ENCODE measurements around the gene TXK. TPM values are rescaled to one million over a fixed set of nuclear protein-coding genes. Genes with fewer than 3 reads are reported as not detected.

The TXK gene
- total RNA-seq, 4 donors from 2014 or later = 0.81 to 3.4 (median 2.2) TPM

- no peak overlapping the region for H3K4me3 ChIP-seq (ENCODE audit: low read depth, poor library complexity, severe bottlenecking)
- intact Hi-C loops (cut with DNase I; ENCODE audit: low total_unique reads) = no loop called here
- DNase-seq (ENCODE audit: low spot score in 2 of 2) = peak; percentile 31 to 86
- WGBS, 2 donors = 9 to 11% methylated on average over 13 of the region's 13 CpGs
- TF ChIP-seq, protein P1, sequence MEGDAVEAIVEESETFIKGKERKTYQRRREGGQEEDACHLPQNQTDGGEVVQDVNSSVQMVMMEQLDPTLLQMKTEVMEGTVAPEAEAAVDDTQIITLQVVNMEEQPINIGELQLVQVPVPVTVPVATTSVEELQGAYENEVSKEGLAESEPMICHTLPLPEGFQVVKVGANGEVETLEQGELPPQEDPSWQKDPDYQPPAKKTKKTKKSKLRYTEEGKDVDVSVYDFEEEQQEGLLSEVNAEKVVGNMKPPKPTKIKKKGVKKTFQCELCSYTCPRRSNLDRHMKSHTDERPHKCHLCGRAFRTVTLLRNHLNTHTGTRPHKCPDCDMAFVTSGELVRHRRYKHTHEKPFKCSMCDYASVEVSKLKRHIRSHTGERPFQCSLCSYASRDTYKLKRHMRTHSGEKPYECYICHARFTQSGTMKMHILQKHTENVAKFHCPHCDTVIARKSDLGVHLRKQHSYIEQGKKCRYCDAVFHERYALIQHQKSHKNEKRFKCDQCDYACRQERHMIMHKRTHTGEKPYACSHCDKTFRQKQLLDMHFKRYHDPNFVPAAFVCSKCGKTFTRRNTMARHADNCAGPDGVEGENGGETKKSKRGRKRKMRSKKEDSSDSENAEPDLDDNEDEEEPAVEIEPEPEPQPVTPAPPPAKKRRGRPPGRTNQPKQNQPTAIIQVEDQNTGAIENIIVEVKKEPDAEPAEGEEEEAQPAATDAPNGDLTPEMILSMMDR (IDR thresholded peaks at IDR 0.05) = no peak
- TF ChIP-seq POLR2A (IDR thresholded peaks at IDR 0.05) = no peak
Observed at GRCh38 chr4:48127682-48128404, 6.2 kb downstream of the TXK start.

DNA sequence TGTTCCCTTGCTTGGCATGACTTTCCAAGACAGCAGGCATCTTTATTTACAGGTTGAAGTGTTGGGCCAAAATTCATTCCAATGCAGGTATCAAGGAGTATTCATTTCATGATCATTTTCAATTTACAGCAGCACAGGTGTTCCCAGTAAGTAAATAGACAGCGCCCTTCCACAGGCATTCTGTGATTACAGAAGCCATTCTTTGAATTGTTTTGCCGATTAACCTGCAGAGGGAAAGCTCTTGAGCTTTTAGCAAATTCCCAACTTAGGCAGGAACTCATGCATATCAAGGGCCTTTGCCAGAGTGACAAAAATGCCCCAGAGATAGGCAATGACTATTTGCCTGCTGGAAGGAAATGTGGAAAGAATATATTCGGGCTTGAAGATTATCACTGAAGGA is 6.8 kb downstream of the TXK start:
- intact Hi-C loops (cut with DNase I; ENCODE audit: low total_unique reads) = no loop called here
- WGBS, 2 donors = 48 to 58% methylated on average over 3 of the region's 3 CpGs
- no peak overlapping the region for H3K4me3 ChIP-seq (ENCODE audit: low read depth, poor library complexity, severe bottlenecking)
- TF ChIP-seq, protein P1 (IDR thresholded peaks at IDR 0.05) = no peak
- TF ChIP-seq POLR2A (IDR thresholded peaks at IDR 0.05) = no peak
- DNase-seq (ENCODE audit: low spot score in 2 of 2) = no peak

DNA sequence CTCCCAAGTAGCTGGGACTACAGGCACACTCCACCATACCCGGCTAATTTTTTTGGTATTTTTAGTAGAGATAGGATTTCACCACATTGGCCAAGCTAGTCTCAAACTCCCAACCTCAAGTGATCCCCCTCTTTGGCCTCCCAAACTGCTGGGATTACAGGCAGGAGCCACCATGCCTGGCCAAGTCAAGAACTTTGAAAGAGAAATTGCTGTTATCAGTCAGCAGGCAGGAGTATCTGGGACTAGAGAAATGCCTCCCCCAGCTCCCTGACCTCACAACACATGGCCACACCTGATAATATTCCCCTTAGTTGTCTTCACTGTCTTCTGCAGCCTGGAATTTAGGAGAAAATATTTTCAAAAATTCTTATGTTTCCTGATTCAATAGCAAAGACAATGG is 7.4 kb downstream of the TXK start:
- WGBS, 2 donors = 56 to 95% methylated on average over 1 of the region's 1 CpG
- intact Hi-C loops (cut with DNase I; ENCODE audit: low total_unique reads) = no loop called here
- no peak overlapping the region for H3K4me3 ChIP-seq (ENCODE audit: low read depth, poor library complexity, severe bottlenecking)
- DNase-seq (ENCODE audit: low spot score in 2 of 2) = no peak
- TF ChIP-seq POLR2A (IDR thresholded peaks at IDR 0.05) = no peak
- TF ChIP-seq, protein P1 (IDR thresholded peaks at IDR 0.05) = no peak

GRCh38 chr4:48124870-48125269 is 9.2 kb downstream of the TXK start:
- no peak for DNase-seq (ENCODE audit: low spot score in 2 of 2)
- TF ChIP-seq, protein P1 (IDR thresholded peaks at IDR 0.05) = no peak
- no peak for TF ChIP-seq POLR2A (IDR thresholded peaks at IDR 0.05)
- H3K4me3 ChIP-seq (ENCODE audit: low read depth, poor library complexity, severe bottlenecking) = no peak overlapping the region
- intact Hi-C loops (cut with DNase I; ENCODE audit: low total_unique reads) = no loop called here
- 77 to 79% methylated on average over 2 of the region's 2 CpGs for WGBS, 2 donors

DNA sequence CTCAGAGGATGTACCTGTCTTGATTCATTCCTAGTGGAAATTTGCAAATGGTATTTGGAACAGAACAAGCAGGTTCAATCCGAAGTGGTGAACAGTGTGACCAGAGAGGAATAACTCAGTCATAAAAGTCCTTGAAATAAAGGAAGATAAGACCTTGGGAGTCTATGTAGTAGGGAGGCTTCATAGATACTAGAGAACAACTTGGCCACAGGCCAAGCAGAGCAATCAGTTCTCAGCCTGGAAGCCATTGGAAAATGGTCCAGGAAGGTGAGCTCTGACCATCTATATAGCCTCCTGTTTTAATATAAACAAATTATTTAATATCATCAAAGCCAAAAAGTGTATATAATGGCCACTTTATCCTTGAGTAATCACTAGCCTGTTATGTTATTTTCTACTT is 11.3 kb downstream of the TXK start:
- 91 to 96% methylated on average over 1 of the region's 1 CpG for WGBS, 2 donors
- TF ChIP-seq POLR2A (IDR thresholded peaks at IDR 0.05) = no peak
- TF ChIP-seq, protein P1 (IDR thresholded peaks at IDR 0.05) = no peak
- no peak for DNase-seq (ENCODE audit: low spot score in 2 of 2)
- intact Hi-C loops (cut with DNase I; ENCODE audit: low total_unique reads) = no loop called here
- no peak overlapping the region for H3K4me3 ChIP-seq (ENCODE audit: low read depth, poor library complexity, severe bottlenecking)

DNA sequence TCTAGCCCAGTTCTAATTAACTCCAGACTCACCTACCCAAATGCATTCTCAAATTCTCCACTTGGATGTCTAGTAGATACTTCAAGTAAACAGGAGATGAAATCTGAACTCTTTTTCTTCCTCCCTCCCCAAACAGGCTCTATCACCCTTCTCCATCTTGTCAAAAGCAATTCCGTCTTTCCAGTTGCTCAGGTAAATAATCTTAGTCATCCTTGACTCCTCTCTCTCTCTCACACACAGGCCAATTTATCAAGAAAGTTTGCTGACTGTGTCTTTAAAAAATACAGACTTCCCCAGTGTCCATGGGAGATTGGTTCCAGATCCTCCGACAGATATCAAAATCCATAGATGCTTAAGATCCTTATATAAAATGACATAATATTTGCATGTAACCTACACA is 12.9 kb downstream of the TXK start:
- H3K4me3 ChIP-seq (ENCODE audit: low read depth, poor library complexity, severe bottlenecking) = no peak overlapping the region
- no peak for DNase-seq (ENCODE audit: low spot score in 2 of 2)
- intact Hi-C loops (cut with DNase I; ENCODE audit: low total_unique reads) = no loop called here
- WGBS, 2 donors = 63 to 65% methylated on average over 2 of the region's 2 CpGs
- TF ChIP-seq POLR2A (IDR thresholded peaks at IDR 0.05) = no peak
- TF ChIP-seq, protein P1 (IDR thresholded peaks at IDR 0.05) = no peak

Data from lower leg skin (tissue), 4 donors.